ENCODE measurements around the gene ORM1.
"Not testable (repeated sequence)": the region's sequence is repeated elsewhere in the genome, so short reads cannot be mapped to it uniquely, and the experiment has no call there.

The ORM1 gene

GRCh38 chr9:114317665-114318357 lies 5.1 kb upstream of the ORM1 start:
- in situ Hi-C loops (cut with HindIII; ENCODE audit: low pct_ligation_motif_present, low sequenced_read_pairs) = no loop called here
- TF ChIP-seq, protein P1, sequence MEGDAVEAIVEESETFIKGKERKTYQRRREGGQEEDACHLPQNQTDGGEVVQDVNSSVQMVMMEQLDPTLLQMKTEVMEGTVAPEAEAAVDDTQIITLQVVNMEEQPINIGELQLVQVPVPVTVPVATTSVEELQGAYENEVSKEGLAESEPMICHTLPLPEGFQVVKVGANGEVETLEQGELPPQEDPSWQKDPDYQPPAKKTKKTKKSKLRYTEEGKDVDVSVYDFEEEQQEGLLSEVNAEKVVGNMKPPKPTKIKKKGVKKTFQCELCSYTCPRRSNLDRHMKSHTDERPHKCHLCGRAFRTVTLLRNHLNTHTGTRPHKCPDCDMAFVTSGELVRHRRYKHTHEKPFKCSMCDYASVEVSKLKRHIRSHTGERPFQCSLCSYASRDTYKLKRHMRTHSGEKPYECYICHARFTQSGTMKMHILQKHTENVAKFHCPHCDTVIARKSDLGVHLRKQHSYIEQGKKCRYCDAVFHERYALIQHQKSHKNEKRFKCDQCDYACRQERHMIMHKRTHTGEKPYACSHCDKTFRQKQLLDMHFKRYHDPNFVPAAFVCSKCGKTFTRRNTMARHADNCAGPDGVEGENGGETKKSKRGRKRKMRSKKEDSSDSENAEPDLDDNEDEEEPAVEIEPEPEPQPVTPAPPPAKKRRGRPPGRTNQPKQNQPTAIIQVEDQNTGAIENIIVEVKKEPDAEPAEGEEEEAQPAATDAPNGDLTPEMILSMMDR (IDR thresholded peaks at IDR 0.05; ENCODE audit: low read depth, low read length, missing control alignments) = no peak
- no peak overlapping the region for H3K27ac ChIP-seq
- no peaks in the 10 kb centered on the region for H3K27me3 ChIP-seq (replicated peaks)
- H3K36me3 ChIP-seq (replicated peaks) = no peaks in the 10 kb centered on the region
- no peak for DNase-seq
- no peak overlapping the region for H3K4me3 ChIP-seq (ENCODE audit: low read depth, low read length)

DNA sequence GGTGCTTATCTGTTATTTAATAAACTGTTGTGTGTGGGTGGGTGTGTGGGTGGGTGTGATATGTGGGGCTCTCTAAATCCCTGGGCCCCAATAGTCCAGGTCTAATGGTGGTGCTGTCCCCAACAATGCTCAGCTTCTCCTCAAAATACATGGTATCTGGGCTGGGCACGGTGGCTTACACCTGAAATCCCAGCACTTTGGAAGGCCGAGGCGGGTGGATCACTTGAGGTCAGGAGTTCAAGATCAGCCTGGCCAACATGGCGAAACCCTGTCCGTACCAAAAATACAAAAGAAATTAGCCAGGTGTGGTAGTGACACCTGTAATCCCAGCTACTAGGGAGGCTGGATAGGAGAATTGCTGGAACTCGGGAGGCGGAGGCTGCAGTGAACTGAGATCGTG lies 4.5 kb upstream of the ORM1 start:
- Histone ChIP-seq H3K4me3 (ENCODE audit: low read depth, low read length) (no peak overlapping the region), H3K27ac (no peak overlapping the region), H3K27me3 (replicated peaks) (no peaks in the 10 kb centered on the region), H3K36me3 (replicated peaks) (no peaks in the 10 kb centered on the region)
- no peak for DNase-seq
- in situ Hi-C loops (cut with HindIII; ENCODE audit: low pct_ligation_motif_present, low sequenced_read_pairs) = no loop called here
- TF ChIP-seq, protein P1 (IDR thresholded peaks at IDR 0.05; ENCODE audit: low read depth, low read length, missing control alignments) = no peak

- H3K36me3 ChIP-seq (replicated peaks) = no peaks in the 10 kb centered on the region
- TF ChIP-seq, protein P1 (IDR thresholded peaks at IDR 0.05; ENCODE audit: low read depth, low read length, missing control alignments) = no peak
- no peak overlapping the region for H3K27ac ChIP-seq
- H3K27me3 ChIP-seq (replicated peaks) = no peaks in the 10 kb centered on the region
- no peak for DNase-seq
- in situ Hi-C loops (cut with HindIII; ENCODE audit: low pct_ligation_motif_present, low sequenced_read_pairs) = no loop called here
- no peak overlapping the region for H3K4me3 ChIP-seq (ENCODE audit: low read depth, low read length)
Measured at GRCh38 chr9:114319147-114319546, 3.8 kb upstream of the ORM1 start.

DNA sequence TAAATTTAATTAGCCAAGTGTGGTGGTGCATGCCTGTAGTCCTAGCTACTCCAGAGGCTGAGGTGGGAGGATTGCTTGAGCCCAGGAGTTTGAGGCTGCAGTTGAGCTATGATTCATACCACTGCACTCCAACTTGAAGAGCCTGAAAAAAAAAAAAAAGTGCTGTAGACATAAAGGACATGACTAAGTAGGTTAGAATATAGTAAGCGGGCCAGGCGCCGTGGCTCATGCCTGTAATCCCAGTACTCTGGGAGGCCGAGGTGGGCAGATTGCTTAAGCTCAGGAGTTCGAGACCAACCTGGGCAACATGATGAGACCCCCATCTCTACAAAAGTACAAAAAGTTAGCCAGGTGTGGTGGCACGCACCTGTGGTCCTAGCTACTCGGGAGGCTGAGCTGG lies 2.2 kb upstream of the ORM1 start:
- in situ Hi-C loops (cut with HindIII; ENCODE audit: low pct_ligation_motif_present, low sequenced_read_pairs); H3K27ac ChIP-seq; H3K4me3 ChIP-seq (ENCODE audit: low read depth, low read length); H3K27me3 ChIP-seq (replicated peaks); H3K36me3 ChIP-seq (replicated peaks): not testable (repeated sequence)
- DNase-seq = peak; percentile 45

- H3K27ac ChIP-seq = no peak overlapping the region
- DNase-seq = peak; percentile 73
Measured at GRCh38 chr9:114321759-114322158, 1.1 kb upstream of the ORM1 start.

GRCh38 chr9:114322160-114322818 lies 609 bp upstream of the ORM1 start:
- DNase-seq; H3K27ac ChIP-seq; in situ Hi-C loops (cut with HindIII; ENCODE audit: low pct_ligation_motif_present, low sequenced_read_pairs); H3K4me3 ChIP-seq (ENCODE audit: low read depth, low read length); H3K27me3 ChIP-seq (replicated peaks); H3K36me3 ChIP-seq (replicated peaks): not testable (repeated sequence)

More at GRCh38 chr9:114321759-114322158, 1.1 kb upstream of the ORM1 start:
- Histone ChIP-seq H3K36me3 (replicated peaks) (no peaks in the 10 kb centered on the region), H3K4me3 (ENCODE audit: low read depth, low read length) (no peak overlapping the region), H3K27me3 (replicated peaks) (no peaks in the 10 kb centered on the region)
- in situ Hi-C loops (cut with HindIII; ENCODE audit: low pct_ligation_motif_present, low sequenced_read_pairs) = no loop called here
- TF ChIP-seq, protein P1 (IDR thresholded peaks at IDR 0.05; ENCODE audit: low read depth, low read length, missing control alignments) = no peak

DNA sequence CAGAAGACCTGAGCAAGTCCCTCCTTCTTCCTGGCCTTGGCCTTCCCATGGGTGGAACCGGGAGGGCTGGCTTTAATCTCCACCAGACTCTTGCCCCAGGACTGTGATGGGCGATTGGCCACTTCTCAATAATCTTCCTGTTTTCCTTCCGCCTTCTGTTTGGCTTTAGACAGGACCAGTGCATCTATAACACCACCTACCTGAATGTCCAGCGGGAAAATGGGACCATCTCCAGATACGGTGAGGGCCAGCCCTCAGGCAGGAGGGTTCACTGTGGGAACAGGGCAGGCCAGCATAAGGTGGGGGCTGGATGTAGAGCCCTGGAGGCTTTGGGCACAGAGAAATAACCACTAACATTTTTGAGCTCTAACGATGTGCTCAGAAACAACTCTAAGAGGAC lies 951 bp downstream of the ORM1 start:
- H3K27ac ChIP-seq; H3K36me3 ChIP-seq (replicated peaks); in situ Hi-C loops (cut with HindIII; ENCODE audit: low pct_ligation_motif_present, low sequenced_read_pairs); H3K4me3 ChIP-seq (ENCODE audit: low read depth, low read length); DNase-seq; H3K27me3 ChIP-seq (replicated peaks): not testable (repeated sequence)
